H9 (cell line): ENCODE measurements around the gene INPP5A. TPM values are rescaled to one million over a fixed set of nuclear protein-coding genes. Genes with fewer than 3 reads are reported as not detected.

Experiments
- DNase-seq: peaks from one replicate; pipeline ENCODE4 v3.0.0-alpha.2; 2017
- H2AFZ ChIP-seq: one replicate; pipeline ENCODE4 v1.6.1; 2013; ENCODE audit warnings: mild to moderate bottlenecking, low read length, control low read depth, moderate library complexity
- H2AK5ac ChIP-seq: 2 replicates; pipeline ENCODE4 v1.6.1; 2013; ENCODE audit warnings: low read length, control low read depth, mixed read lengths; ENCODE audit not compliant: insufficient read length
- H2BK120ac ChIP-seq: one replicate; pipeline ENCODE4 v1.6.1; 2013; ENCODE audit warnings: low read depth, mild to moderate bottlenecking, low read length, control low read depth, inconsistent platforms; ENCODE audit not compliant: poor library complexity, severe bottlenecking
- H2BK12ac ChIP-seq: 2 replicates; pipeline ENCODE4 v1.6.1; 2013; ENCODE audit warnings: low read length, control low read depth, mixed read lengths, low read depth; ENCODE audit not compliant: insufficient read length
- H2BK15ac ChIP-seq: 2 replicates; pipeline ENCODE4 v1.6.1; 2013; ENCODE audit warnings: low read depth, low read length, control low read depth
- H2BK20ac ChIP-seq: one replicate; pipeline ENCODE4 v1.6.1; 2013; ENCODE audit warnings: low read depth, mild to moderate bottlenecking, low read length, control low read depth, inconsistent platforms; ENCODE audit not compliant: poor library complexity, severe bottlenecking
- H2BK5ac ChIP-seq: 2 replicates; pipeline ENCODE4 v1.6.1; 2013; ENCODE audit warnings: low read length, control low read depth, mixed read lengths; ENCODE audit not compliant: insufficient read length
- H3K14ac ChIP-seq: 2 replicates; pipeline ENCODE4 v1.6.1; 2013; ENCODE audit warnings: low read length, control low read depth; ENCODE audit not compliant: insufficient read depth
- H3K18ac ChIP-seq: 2 replicates; pipeline ENCODE4 v1.6.1; 2013; ENCODE audit warnings: low read depth, mild to moderate bottlenecking, mixed read lengths, low read length, control low read depth; ENCODE audit not compliant: insufficient read length
- H3K23ac ChIP-seq: 2 replicates; pipeline ENCODE4 v1.6.1; 2013; ENCODE audit warnings: low read length, control low read depth, mixed read lengths, low read depth; ENCODE audit not compliant: insufficient read length
- H3K23me2 ChIP-seq: 2 replicates; pipeline ENCODE4 v1.6.1; 2013; ENCODE audit warnings: low read depth, mild to moderate bottlenecking, mixed read lengths, low read length, control low read depth; ENCODE audit not compliant: insufficient read length, poor library complexity, severe bottlenecking
- H3K27ac ChIP-seq: 2 replicates; pipeline ENCODE4 v1.5.1; 2013; ENCODE audit warnings: low read length, control low read depth, mixed read lengths, low read depth; ENCODE audit not compliant: insufficient read length
- H3K27me3 ChIP-seq: 2 replicates; pipeline ENCODE4 v1.6.1; 2013; ENCODE audit warnings: low read length, control low read depth, inconsistent platforms; ENCODE audit not compliant: insufficient read depth
- H3K4ac ChIP-seq: 2 replicates; pipeline ENCODE4 v1.6.1; 2013; ENCODE audit warnings: low read depth, mild to moderate bottlenecking, control low read depth, inconsistent platforms, low read length, moderate library complexity
- H3K4me1 ChIP-seq: 2 replicates; pipeline ENCODE4 v1.6.1; 2013; ENCODE audit warnings: low read length, control low read depth, inconsistent platforms; ENCODE audit not compliant: insufficient read depth
- H3K4me2 ChIP-seq: 2 replicates; pipeline ENCODE4 v1.6.1; 2013; ENCODE audit warnings: low read length, control low read depth, mixed read lengths; ENCODE audit not compliant: insufficient read length, insufficient read depth
- H3K56ac ChIP-seq: 2 replicates; pipeline ENCODE4 v1.6.1; 2013; ENCODE audit warnings: low read depth, mild to moderate bottlenecking, mixed read lengths, low read length, control low read depth; ENCODE audit not compliant: insufficient read length
- H3K79me1 ChIP-seq: 2 replicates; pipeline ENCODE4 v1.6.1; 2013; ENCODE audit warnings: low read depth, mild to moderate bottlenecking, moderate library complexity, low read length, control low read depth, inconsistent platforms; ENCODE audit not compliant: insufficient read depth, poor library complexity, severe bottlenecking
- H3K79me2 ChIP-seq: 2 replicates; pipeline ENCODE4 v1.6.1; 2013; ENCODE audit warnings: low read length, control low read depth, inconsistent platforms; ENCODE audit not compliant: insufficient read depth
- H3K9ac ChIP-seq: 2 replicates; pipeline ENCODE4 v1.6.1; 2013; ENCODE audit warnings: low read length, control low read depth, mixed read lengths; ENCODE audit not compliant: insufficient read length; ENCODE audit errors: extremely low read depth
- H3K9me3 ChIP-seq: one replicate; pipeline ENCODE4 v1.6.1; 2013; ENCODE audit warnings: low read depth, low read length, inconsistent platforms; ENCODE audit not compliant: control insufficient read depth
- H3T11ph ChIP-seq: one replicate; pipeline ENCODE4 v1.6.1; 2013; ENCODE audit warnings: mild to moderate bottlenecking, low read length, control low read depth, inconsistent platforms
- H4K20me1 ChIP-seq: one replicate; pipeline ENCODE4 v1.6.1; 2013; ENCODE audit not compliant: control insufficient read depth, insufficient read length, insufficient read depth
- H4K5ac ChIP-seq: 2 replicates; pipeline ENCODE4 v1.6.1; 2013; ENCODE audit warnings: low read depth, mild to moderate bottlenecking, mixed read lengths, low read length, control low read depth; ENCODE audit not compliant: insufficient read length
- H4K8ac ChIP-seq: replicated peaks from 2 replicates; pipeline ENCODE4 v1.6.1; 2013; ENCODE audit warnings: low read length, control low read depth, mixed read lengths, low read depth; ENCODE audit not compliant: insufficient read length
- H4K91ac ChIP-seq: 2 replicates; pipeline ENCODE4 v1.6.1; 2013; ENCODE audit warnings: low read depth, mild to moderate bottlenecking, moderate library complexity, mixed read lengths, low read length, control low read depth; ENCODE audit not compliant: insufficient read length
- H3K27ac Mint-ChIP-seq, 3 experiments: 2 replicates in 2 of 3; 3 replicates in 1 of 3; pipeline ENCODE4 v1.8.0; 2020 to 2021; ENCODE audit warnings: mixed read lengths in 3 of 3, mild to moderate bottlenecking in 1 of 3, moderate library complexity in 1 of 3
- H3K27me3 Mint-ChIP-seq: 2 replicates; pipeline ENCODE4 v1.8.0; 2021; ENCODE audit warnings: low read depth, mild to moderate bottlenecking, moderate library complexity, mixed read lengths
- H3K36me3 Mint-ChIP-seq, 3 experiments: 2 replicates in 2 of 3; 3 replicates in 1 of 3; pipeline ENCODE4 v1.8.0; 2020 to 2021; ENCODE audit warnings: low read depth in 3 of 3, mixed read lengths in 3 of 3; ENCODE audit not compliant: insufficient read depth in 1 of 3
- H3K4me1 Mint-ChIP-seq, 2 experiments: 2 replicates each; pipeline ENCODE4 v1.8.0; 2020; ENCODE audit warnings: mixed read lengths in 2 of 2
- H3K4me3 Mint-ChIP-seq, 2 experiments: 2 replicates in 1 of 2; 3 replicates in 1 of 2; pipeline ENCODE4 v1.8.0; 2020 to 2021; ENCODE audit warnings: mild to moderate bottlenecking in 2 of 2, mixed read lengths in 2 of 2, moderate library complexity in 1 of 2
- H3K9me3 Mint-ChIP-seq, 2 experiments: 2 replicates in 1 of 2; 3 replicates in 1 of 2; pipeline ENCODE4 v1.8.0; 2020; ENCODE audit warnings: mild to moderate bottlenecking in 2 of 2, mixed read lengths in 2 of 2, moderate library complexity in 1 of 2
- CTCF ChIP-seq: fragments of 200-600 bp; sonication (generic); conservative IDR thresholded peaks from 3 replicates; pipeline ENCODE4 v1.8.0; 2021; ENCODE audit warnings: antibody characterized with exemption, mild to moderate bottlenecking
- WGBS: extraction: QIAGEN DNeasy Blood & Tissue Kit; methylation state at CpG from one replicate; pipeline ENCODE4 v1.1.7; 2013; ENCODE audit warnings: missing lambda C conversion rate, low lambda C conversion rate, mixed read lengths; ENCODE audit not compliant: insufficient read length; ENCODE audit errors: extremely low coverage; 5-methylcytosine and 5-hydroxymethylcytosine counted together
- total RNA-seq: library from RNA; stranded (reverse); gene quantifications from 2 replicates; pipeline ENCODE4 v1.2.1, GENCODE V29; 2021

The INPP5A gene
- total RNA-seq, 1 experiment from 2014 or later: 17.7 TPM

GRCh38 chr10:132607491-132607890, 69.9 kb downstream of the INPP5A start:
- peaks cover 23% of the 10 kb centered on the region for H3K27me3 Mint-ChIP-seq

More at GRCh38 chr10:132607491-132607890, 69.9 kb downstream of the INPP5A start:
- no peak overlapping the region for H3K18ac ChIP-seq
- no peak overlapping the region for H2BK20ac ChIP-seq
- no peak overlapping the region for H2BK120ac ChIP-seq
- no peak overlapping the region for H2BK5ac ChIP-seq
- H2BK12ac ChIP-seq: no peak overlapping the region
- no peak overlapping the region for H3K4me2 ChIP-seq
- no peak overlapping the region for H4K8ac ChIP-seq
- H3K27ac ChIP-seq: no peak overlapping the region
- no CpG with 5 or more reads among the region's 20 CpGs for WGBS
- no peak overlapping the region for H2BK15ac ChIP-seq
- DNase-seq: no peak
- no peaks in the 10 kb centered on the region for H3K27me3 ChIP-seq
- H3K9ac ChIP-seq: no peak overlapping the region
- H3K9me3 ChIP-seq: no peaks in the 10 kb centered on the region
- no peak overlapping the region for H2AK5ac ChIP-seq
- H3K56ac ChIP-seq: no peak overlapping the region
- peaks cover 17% of the 10 kb centered on the region in 2 experiments for H3K9me3 Mint-ChIP-seq
- peaks cover 5 to 16% (median 9%) of the 10 kb centered on the region in 3 experiments; a peak in 4 of 7 replicates for H3K36me3 Mint-ChIP-seq
- no peak overlapping the region for H3T11ph ChIP-seq
- H3K4me1 Mint-ChIP-seq: peaks cover 5 to 10% of the 10 kb centered on the region in 2 experiments; a peak in 3 of 4 replicates
- no peak overlapping the region for H3K4me3 Mint-ChIP-seq
- H3K79me2 ChIP-seq: no peaks in the 10 kb centered on the region
- no peaks in the 10 kb centered on the region for H3K23me2 ChIP-seq
- H3K79me1 ChIP-seq: no peaks in the 10 kb centered on the region
- H4K20me1 ChIP-seq: no peaks in the 10 kb centered on the region
- H3K23ac ChIP-seq: no peak overlapping the region
- H3K4ac ChIP-seq: no peak overlapping the region
- no peak overlapping the region for H4K5ac ChIP-seq
- peak overlapping the region; percentile 41; the same call in 1 of the 2 replicates for H3K14ac ChIP-seq
- no peaks in the 10 kb centered on the region for H3K4me1 ChIP-seq
- no peak for TF ChIP-seq CTCF
- no peak overlapping the region for H4K91ac ChIP-seq
- H2AFZ ChIP-seq: no peak overlapping the region
- H3K27ac Mint-ChIP-seq: no peak overlapping the region
